Astrocyte (in vitro differentiated cells and primary cell): ENCODE data around the gene SDF2. TPM values are rescaled to one million over a fixed set of nuclear protein-coding genes. Genes with fewer than 3 reads are reported as not detected.
"Not testable (repeated sequence)": the region's sequence is repeated elsewhere in the genome, so short reads cannot be mapped to it uniquely, and the experiment has no call there.

Source experiments
- DNase-seq: peaks from one replicate; pipeline ENCODE4 v3.0.0-alpha.2; 2010; ENCODE audit warnings: low read depth
- FAIRE-seq: peaks from 2 replicates; lab custom pipeline; 2011; peaks lifted over from hg19 to GRCh38; lab: Jason Lieb, UNC
- H2AFZ ChIP-seq: 2 replicates; pipeline ENCODE4 v1.6.0; 2012; ENCODE audit warnings: low read depth, low read length, inconsistent platforms
- H3K27ac ChIP-seq: 2 replicates; pipeline ENCODE4 v1.5.1; 2011; ENCODE audit warnings: low read depth, low read length, inconsistent platforms
- H3K27me3 ChIP-seq: 2 replicates; pipeline ENCODE4 v1.6.0; 2011; ENCODE audit warnings: low read length, inconsistent platforms; ENCODE audit not compliant: insufficient read depth
- H3K36me3 ChIP-seq: 2 replicates; pipeline ENCODE4 v1.5.1; 2011; ENCODE audit warnings: low read length, inconsistent platforms; ENCODE audit not compliant: insufficient read depth
- H3K4me1 ChIP-seq: 2 replicates; pipeline ENCODE4 v1.5.1; 2011; ENCODE audit warnings: low read length, inconsistent platforms; ENCODE audit not compliant: insufficient read depth
- H3K4me2 ChIP-seq: 2 replicates; pipeline ENCODE4 v1.6.0; 2012; ENCODE audit warnings: low read length, inconsistent platforms
- H3K4me3 ChIP-seq: 2 replicates; pipeline ENCODE4 v1.5.1; 2011; ENCODE audit warnings: low read depth, mild to moderate bottlenecking, low read length, inconsistent platforms; ENCODE audit not compliant: insufficient read depth
- H3K79me2 ChIP-seq: 2 replicates; pipeline ENCODE4 v1.6.0; 2012; ENCODE audit warnings: mild to moderate bottlenecking, low read length, inconsistent platforms; ENCODE audit not compliant: insufficient read depth
- H3K9ac ChIP-seq: 2 replicates; pipeline ENCODE4 v1.6.0; 2012; ENCODE audit warnings: mild to moderate bottlenecking, low read length, inconsistent platforms
- H3K9me3 ChIP-seq: 2 replicates; pipeline ENCODE4 v1.5.1; 2012; ENCODE audit warnings: low read depth, mild to moderate bottlenecking, low read length, inconsistent platforms; ENCODE audit not compliant: insufficient read depth
- H4K20me1 ChIP-seq: 2 replicates; pipeline ENCODE4 v1.6.0; 2012; ENCODE audit warnings: low read length, inconsistent platforms; ENCODE audit not compliant: insufficient read depth
- H3K27ac Mint-ChIP-seq: one replicate; pipeline ENCODE4 v1.8.0; 2021; ENCODE audit warnings: mild to moderate bottlenecking, mixed read lengths; ENCODE audit not compliant: unreplicated experiment
- H3K27me3 Mint-ChIP-seq: one replicate; pipeline ENCODE4 v1.8.0; 2021; ENCODE audit warnings: low read depth, mixed read lengths; ENCODE audit not compliant: unreplicated experiment
- H3K36me3 Mint-ChIP-seq: one replicate; pipeline ENCODE4 v1.8.0; 2021; ENCODE audit warnings: low read depth, mixed read lengths; ENCODE audit not compliant: unreplicated experiment
- H3K4me1 Mint-ChIP-seq: one replicate; pipeline ENCODE4 v1.8.0; 2021; ENCODE audit warnings: low read depth, mixed read lengths; ENCODE audit not compliant: unreplicated experiment
- H3K4me3 Mint-ChIP-seq: one replicate; pipeline ENCODE4 v1.8.0; 2021; ENCODE audit warnings: mild to moderate bottlenecking, moderate library complexity, mixed read lengths; ENCODE audit not compliant: unreplicated experiment
- H3K9me3 Mint-ChIP-seq: one replicate; pipeline ENCODE4 v1.8.0; 2021; ENCODE audit warnings: mild to moderate bottlenecking, mixed read lengths; ENCODE audit not compliant: unreplicated experiment
- EZH2 ChIP-seq: IDR thresholded peaks from 2 replicates; pipeline ENCODE4 v1.6.1; 2012; ENCODE audit warnings: mild to moderate bottlenecking, low read length, inconsistent platforms; ENCODE audit not compliant: insufficient read depth
- total RNA-seq: library from RNA; stranded (reverse); gene quantifications from 2 replicates; pipeline ENCODE4 v1.2.1, GENCODE V29; 2021
- TF ChIP-seq, protein P1 (sequence below): IDR thresholded peaks from 2 replicates; pipeline ENCODE4 v1.5.1; 2011; ENCODE audit warnings: low read depth, mild to moderate bottlenecking, inconsistent platforms, low read length, moderate library complexity; ENCODE audit not compliant: insufficient read depth

SDF2 gene
- total RNA-seq, 1 donor from 2014 or later, result 71.2 TPM

GRCh38 chr17:28612936-28613872, 48.5 kb downstream of the SDF2 start:
- Histone ChIP-seq H3K79me2 (no peaks in the 10 kb centered on the region), H2AFZ (no peak overlapping the region), H3K27ac (no peak overlapping the region), H3K4me1 (no peaks in the 10 kb centered on the region), H3K9me3 (no peaks in the 10 kb centered on the region), H3K4me3 (no peak overlapping the region), H3K4me2 (no peak overlapping the region), H3K9ac (no peak overlapping the region), H3K36me3 (peaks cover 39% of the 10 kb centered on the region), H3K27me3 (no peaks in the 10 kb centered on the region), H4K20me1 (peaks cover 14% of the 10 kb centered on the region)
- H3K27me3 Mint-ChIP-seq, result no peaks in the 10 kb centered on the region
- no peak overlapping the region for H3K27ac Mint-ChIP-seq
- FAIRE-seq (no peak), DNase-seq (no peak)
- H3K4me1 Mint-ChIP-seq, result no peaks in the 10 kb centered on the region
- TF ChIP-seq EZH2, result no peak
- TF ChIP-seq, protein P1, sequence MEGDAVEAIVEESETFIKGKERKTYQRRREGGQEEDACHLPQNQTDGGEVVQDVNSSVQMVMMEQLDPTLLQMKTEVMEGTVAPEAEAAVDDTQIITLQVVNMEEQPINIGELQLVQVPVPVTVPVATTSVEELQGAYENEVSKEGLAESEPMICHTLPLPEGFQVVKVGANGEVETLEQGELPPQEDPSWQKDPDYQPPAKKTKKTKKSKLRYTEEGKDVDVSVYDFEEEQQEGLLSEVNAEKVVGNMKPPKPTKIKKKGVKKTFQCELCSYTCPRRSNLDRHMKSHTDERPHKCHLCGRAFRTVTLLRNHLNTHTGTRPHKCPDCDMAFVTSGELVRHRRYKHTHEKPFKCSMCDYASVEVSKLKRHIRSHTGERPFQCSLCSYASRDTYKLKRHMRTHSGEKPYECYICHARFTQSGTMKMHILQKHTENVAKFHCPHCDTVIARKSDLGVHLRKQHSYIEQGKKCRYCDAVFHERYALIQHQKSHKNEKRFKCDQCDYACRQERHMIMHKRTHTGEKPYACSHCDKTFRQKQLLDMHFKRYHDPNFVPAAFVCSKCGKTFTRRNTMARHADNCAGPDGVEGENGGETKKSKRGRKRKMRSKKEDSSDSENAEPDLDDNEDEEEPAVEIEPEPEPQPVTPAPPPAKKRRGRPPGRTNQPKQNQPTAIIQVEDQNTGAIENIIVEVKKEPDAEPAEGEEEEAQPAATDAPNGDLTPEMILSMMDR, result peak; percentile 65
- H3K36me3 Mint-ChIP-seq, result peaks cover 28% of the 10 kb centered on the region
- H3K4me3 Mint-ChIP-seq, result no peak overlapping the region
- no peaks in the 10 kb centered on the region for H3K9me3 Mint-ChIP-seq

- no peak overlapping the region for H3K4me3 Mint-ChIP-seq
- no peak overlapping the region for H2AFZ ChIP-seq
- no peak overlapping the region for H3K4me3 ChIP-seq
- H3K36me3 ChIP-seq, result peaks cover 38% of the 10 kb centered on the region
- no peak for DNase-seq
- H3K9me3 Mint-ChIP-seq, result no peaks in the 10 kb centered on the region
- no peaks in the 10 kb centered on the region for H3K27me3 Mint-ChIP-seq
- H3K4me2 ChIP-seq, result no peak overlapping the region
- no peak overlapping the region for H3K27ac Mint-ChIP-seq
- peaks cover 14% of the 10 kb centered on the region for H4K20me1 ChIP-seq
- peaks cover 28% of the 10 kb centered on the region for H3K36me3 Mint-ChIP-seq
- H3K9ac ChIP-seq, result no peak overlapping the region
- no peak overlapping the region for H3K27ac ChIP-seq
- no peak for FAIRE-seq
- H3K79me2 ChIP-seq, result no peaks in the 10 kb centered on the region
- no peaks in the 10 kb centered on the region for H3K27me3 ChIP-seq
- no peaks in the 10 kb centered on the region for H3K4me1 Mint-ChIP-seq
- H3K9me3 ChIP-seq, result no peaks in the 10 kb centered on the region
- TF ChIP-seq, protein P1, result no peak
- TF ChIP-seq EZH2, result no peak
- H3K4me1 ChIP-seq, result no peaks in the 10 kb centered on the region
Measured at GRCh38 chr17:28612531-28612930, 49.2 kb downstream of the SDF2 start.

GRCh38 chr17:28610376-28610775, 51.3 kb downstream of the SDF2 start:
- H3K9me3 ChIP-seq, result no peaks in the 10 kb centered on the region
- no peak overlapping the region for H3K4me3 Mint-ChIP-seq
- H3K27me3 Mint-ChIP-seq, result no peaks in the 10 kb centered on the region
- DNase-seq, result no peak
- H3K9me3 Mint-ChIP-seq, result no peaks in the 10 kb centered on the region
- H3K36me3 ChIP-seq, result peaks cover 17% of the 10 kb centered on the region
- H3K9ac ChIP-seq, result no peak overlapping the region
- H3K4me3 ChIP-seq, result no peak overlapping the region
- no peaks in the 10 kb centered on the region for H3K4me1 ChIP-seq
- H3K27ac Mint-ChIP-seq, result no peak overlapping the region
- H2AFZ ChIP-seq, result no peak overlapping the region
- no peak overlapping the region for H3K4me2 ChIP-seq
- H3K36me3 Mint-ChIP-seq, result peaks cover 12% of the 10 kb centered on the region
- TF ChIP-seq EZH2, result no peak
- TF ChIP-seq, protein P1, result no peak
- H3K79me2 ChIP-seq, result no peaks in the 10 kb centered on the region
- peaks cover 12% of the 10 kb centered on the region for H4K20me1 ChIP-seq
- no peaks in the 10 kb centered on the region for H3K4me1 Mint-ChIP-seq
- H3K27me3 ChIP-seq, result no peaks in the 10 kb centered on the region
- H3K27ac ChIP-seq, result no peak overlapping the region
- no peak for FAIRE-seq

DNA sequence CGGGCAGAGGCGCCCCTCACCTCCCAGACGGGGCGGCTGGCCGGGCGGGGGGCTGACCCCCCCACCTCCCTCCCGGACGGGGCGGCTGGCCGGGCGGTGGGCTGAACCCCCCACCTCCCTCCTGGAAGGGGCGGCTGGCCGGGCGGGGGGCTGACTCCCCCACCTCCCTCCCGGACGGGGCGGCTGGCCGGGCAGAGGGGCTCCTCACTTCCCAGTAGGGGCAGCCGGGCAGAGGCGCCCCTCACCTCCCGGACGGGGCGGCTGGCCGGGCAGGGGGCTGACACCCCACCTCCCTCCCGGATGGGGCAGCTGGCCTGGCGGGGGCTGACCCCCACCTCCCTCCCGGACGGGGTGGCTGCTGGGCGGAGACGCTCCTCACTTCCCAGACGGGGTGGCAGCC, 57.7 kb downstream of the SDF2 start:
- not testable (repeated sequence) for H3K4me3 ChIP-seq, DNase-seq, H3K27ac ChIP-seq, H4K20me1 ChIP-seq, H3K9me3 ChIP-seq, H3K27me3 ChIP-seq, H3K27ac Mint-ChIP-seq, H3K27me3 Mint-ChIP-seq, H3K36me3 Mint-ChIP-seq, H3K4me1 Mint-ChIP-seq, H3K9me3 Mint-ChIP-seq, H3K4me3 Mint-ChIP-seq, H3K9ac ChIP-seq, H2AFZ ChIP-seq, FAIRE-seq, H3K36me3 ChIP-seq, H3K4me2 ChIP-seq, H3K79me2 ChIP-seq, H3K4me1 ChIP-seq
